Trophoblast cell (in vitro differentiated cells and primary cell): ENCODE data around the gene PLPP1.
A peak's percentile ranks its signal among the peaks of the same experiment; 100 is the strongest.
"Not testable (repeated sequence)": the region's sequence is repeated elsewhere in the genome, so short reads cannot be mapped to it uniquely, and the experiment has no call there.

ENCODE experiments used
- DNase-seq, 2 donors: peaks; one replicate each; pipeline ENCODE4 v3.0.0-alpha.2; 2016
- H2AFZ ChIP-seq: 2 replicates; pipeline ENCODE4 v1.6.1; 2013; ENCODE audit warnings: low read length, moderate library complexity, mild to moderate bottlenecking; ENCODE audit not compliant: insufficient read depth, poor library complexity
- H2AK5ac ChIP-seq: 2 replicates; pipeline ENCODE4 v1.6.1; 2013; ENCODE audit warnings: mild to moderate bottlenecking, low read length
- H2BK120ac ChIP-seq: 2 replicates; pipeline ENCODE4 v1.6.1; 2013; ENCODE audit warnings: low read length, mild to moderate bottlenecking, moderate library complexity; ENCODE audit not compliant: insufficient read depth, poor library complexity
- H2BK12ac ChIP-seq: 2 replicates; pipeline ENCODE4 v1.6.1; 2013; ENCODE audit warnings: mild to moderate bottlenecking, low read length, moderate library complexity
- H2BK5ac ChIP-seq: 2 replicates; pipeline ENCODE4 v1.6.1; 2013; ENCODE audit warnings: low read length, low read depth, moderate library complexity, mild to moderate bottlenecking; ENCODE audit not compliant: poor library complexity
- H3K14ac ChIP-seq: 2 replicates; pipeline ENCODE4 v1.6.1; 2013; ENCODE audit warnings: mild to moderate bottlenecking, low read length
- H3K18ac ChIP-seq: 2 replicates; pipeline ENCODE4 v1.6.1; 2013; ENCODE audit warnings: mild to moderate bottlenecking, low read length
- H3K23ac ChIP-seq: 2 replicates; pipeline ENCODE4 v1.6.1; 2013; ENCODE audit warnings: low read length
- H3K27ac ChIP-seq: 2 replicates; pipeline ENCODE4 v1.5.1; 2013; ENCODE audit warnings: low read depth, mild to moderate bottlenecking, inconsistent platforms, low read length, moderate library complexity
- H3K27me3 ChIP-seq: 2 replicates; pipeline ENCODE4 v1.6.1; 2013; ENCODE audit warnings: inconsistent platforms, mild to moderate bottlenecking, low read length, moderate library complexity; ENCODE audit not compliant: insufficient read depth
- H3K36me3 ChIP-seq, 2 experiments: 1 replicate in 1 of 2; 2 replicates in 1 of 2; pipeline ENCODE4 v1.6.1; 2013; ENCODE audit warnings: low read length in 2 of 2, mild to moderate bottlenecking in 2 of 2, moderate library complexity in 1 of 2; ENCODE audit not compliant: insufficient read depth in 2 of 2, control insufficient read depth in 1 of 2
- H3K4ac ChIP-seq: 2 replicates; pipeline ENCODE4 v1.6.1; 2013; ENCODE audit warnings: low read depth, mild to moderate bottlenecking, low read length, moderate library complexity
- H3K4me1 ChIP-seq, 2 experiments: 1 replicate in 1 of 2; 2 replicates in 1 of 2; pipeline ENCODE4 v1.6.1; 2013; ENCODE audit warnings: low read length in 2 of 2, mild to moderate bottlenecking in 2 of 2, moderate library complexity in 1 of 2; ENCODE audit not compliant: insufficient read depth in 2 of 2, control insufficient read depth in 1 of 2
- H3K4me2 ChIP-seq: 2 replicates; pipeline ENCODE4 v1.6.1; 2013; ENCODE audit warnings: inconsistent platforms, mild to moderate bottlenecking, low read length, moderate library complexity
- H3K4me3 ChIP-seq: 2 replicates; pipeline ENCODE4 v1.5.1; 2013; ENCODE audit warnings: mild to moderate bottlenecking, low read depth, low read length, inconsistent platforms
- H3K79me1 ChIP-seq: one replicate; pipeline ENCODE4 v1.6.1; 2013; ENCODE audit warnings: low read length
- H3K79me2 ChIP-seq: 2 replicates; pipeline ENCODE4 v1.6.1; 2013; ENCODE audit warnings: low read length, mild to moderate bottlenecking; ENCODE audit not compliant: control insufficient read depth, insufficient read depth, poor library complexity
- H3K9ac ChIP-seq: 2 replicates; pipeline ENCODE4 v1.6.1; 2013; ENCODE audit warnings: mild to moderate bottlenecking, low read length
- H3K9me3 ChIP-seq: 2 replicates; pipeline ENCODE4 v1.6.1; 2013; ENCODE audit warnings: low read depth, mild to moderate bottlenecking, control low read depth, inconsistent platforms, low read length; ENCODE audit not compliant: insufficient read depth
- H4K12ac ChIP-seq: 2 replicates; pipeline ENCODE4 v1.6.1; 2013; ENCODE audit warnings: low read depth, mild to moderate bottlenecking, low read length, moderate library complexity
- H4K8ac ChIP-seq: 2 replicates; pipeline ENCODE4 v1.6.1; 2013; ENCODE audit warnings: low read depth, mild to moderate bottlenecking, low read length, moderate library complexity
- H4K91ac ChIP-seq: one replicate; pipeline ENCODE4 v1.6.1; 2013; ENCODE audit warnings: low read depth, mild to moderate bottlenecking, low read length, moderate library complexity
- WGBS: extraction: QIAGEN DNeasy Blood & Tissue Kit; methylation state at CpG from one replicate; pipeline ENCODE4 v1.1.7; 2013; ENCODE audit warnings: missing lambda C conversion rate; ENCODE audit not compliant: insufficient read length, insufficient coverage; ENCODE audit errors: extremely low coverage; 5-methylcytosine and 5-hydroxymethylcytosine counted together

PLPP1 gene

GRCh38 chr5:55509097-55509496, 25.7 kb downstream of the PLPP1 start:
- no peak overlapping the region for H2BK120ac ChIP-seq
- H2AK5ac ChIP-seq, result no peak overlapping the region

GRCh38 chr5:55507574-55507973, 27.2 kb downstream of the PLPP1 start:
- H3K4ac ChIP-seq, result no peak overlapping the region
- no peak overlapping the region for H2BK12ac ChIP-seq
- no peak overlapping the region for H3K14ac ChIP-seq
- H3K36me3 ChIP-seq, result peaks cover 0 to 2% of the 10 kb centered on the region in 2 experiments
- no peak overlapping the region for H3K4me3 ChIP-seq
- H3K4me2 ChIP-seq, result no peak overlapping the region
- H2BK5ac ChIP-seq, result no peak overlapping the region
- no CpG with 5 or more reads among the region's 2 CpGs for WGBS
- no peak overlapping the region for H3K23ac ChIP-seq
- no peaks in the 10 kb centered on the region for H3K4me1 ChIP-seq
- H3K18ac ChIP-seq, result no peak overlapping the region
- peaks cover 3% of the 10 kb centered on the region for H3K79me2 ChIP-seq
- H2AK5ac ChIP-seq, result no peak overlapping the region
- H4K12ac ChIP-seq, result no peak overlapping the region
- no peak overlapping the region for H2AFZ ChIP-seq
- H3K9me3 ChIP-seq, result no peaks in the 10 kb centered on the region
- no peak for DNase-seq
- no peaks in the 10 kb centered on the region for H3K27me3 ChIP-seq
- no peak overlapping the region for H3K27ac ChIP-seq
- H4K8ac ChIP-seq, result no peak overlapping the region
- H3K9ac ChIP-seq, result no peak overlapping the region
- no peak overlapping the region for H4K91ac ChIP-seq
- H3K79me1 ChIP-seq, result no peaks in the 10 kb centered on the region
- H2BK120ac ChIP-seq, result no peak overlapping the region

More at GRCh38 chr5:55509097-55509496, 25.7 kb downstream of the PLPP1 start:
- H3K27me3 ChIP-seq, result no peaks in the 10 kb centered on the region
- no peak overlapping the region for H3K9ac ChIP-seq
- no peak overlapping the region for H3K14ac ChIP-seq
- peaks cover 5% of the 10 kb centered on the region for H3K79me2 ChIP-seq
- H3K18ac ChIP-seq, result no peak overlapping the region
- no peak overlapping the region for H3K4ac ChIP-seq
- no peak overlapping the region for H2BK12ac ChIP-seq
- no peak overlapping the region for H3K4me2 ChIP-seq
- H3K4me1 ChIP-seq, result no peaks in the 10 kb centered on the region
- no peak overlapping the region for H3K27ac ChIP-seq
- no peak overlapping the region for H3K4me3 ChIP-seq
- H4K91ac ChIP-seq, result no peak overlapping the region
- no peak for DNase-seq
- H3K79me1 ChIP-seq, result no peaks in the 10 kb centered on the region
- no peaks in the 10 kb centered on the region for H3K9me3 ChIP-seq
- no CpG with 5 or more reads among the region's 1 CpG for WGBS
- H2AFZ ChIP-seq, result no peak overlapping the region
- no peak overlapping the region for H4K8ac ChIP-seq
- H4K12ac ChIP-seq, result no peak overlapping the region
- H3K23ac ChIP-seq, result no peak overlapping the region
- peaks cover 0 to 2% of the 10 kb centered on the region in 2 experiments for H3K36me3 ChIP-seq
- no peak overlapping the region for H2BK5ac ChIP-seq

GRCh38 chr5:55505711-55506110, 29.1 kb downstream of the PLPP1 start:
- H3K79me1 ChIP-seq, H2AFZ ChIP-seq, H3K4me3 ChIP-seq, H3K14ac ChIP-seq, H3K27me3 ChIP-seq, H2BK5ac ChIP-seq, H3K18ac ChIP-seq, H3K27ac ChIP-seq, H3K36me3 ChIP-seq, H3K9ac ChIP-seq, H4K91ac ChIP-seq, H3K9me3 ChIP-seq, H2AK5ac ChIP-seq, H4K8ac ChIP-seq, H3K4me2 ChIP-seq, H3K4me1 ChIP-seq, DNase-seq, H2BK12ac ChIP-seq, H3K23ac ChIP-seq, H4K12ac ChIP-seq, H3K79me2 ChIP-seq, H2BK120ac ChIP-seq: not testable (repeated sequence)
- peak overlapping the region; percentile 62 for H3K4ac ChIP-seq
- no CpG with 5 or more reads among the region's 6 CpGs for WGBS

GRCh38 chr5:55503917-55504316, 30.8 kb downstream of the PLPP1 start:
- not testable (repeated sequence) for H3K79me2 ChIP-seq, H4K8ac ChIP-seq, H2BK12ac ChIP-seq, H3K9ac ChIP-seq, H2AK5ac ChIP-seq, H2AFZ ChIP-seq, H3K36me3 ChIP-seq, H3K9me3 ChIP-seq, H3K27ac ChIP-seq, H3K79me1 ChIP-seq, DNase-seq, H3K23ac ChIP-seq, H4K91ac ChIP-seq, H3K18ac ChIP-seq, H3K4me1 ChIP-seq, H3K4me2 ChIP-seq, H3K4me3 ChIP-seq, H3K14ac ChIP-seq, H3K27me3 ChIP-seq, H2BK5ac ChIP-seq, H2BK120ac ChIP-seq, H4K12ac ChIP-seq
- no CpG with 5 or more reads among the region's 7 CpGs for WGBS
- peak overlapping the region; percentile 6 for H3K4ac ChIP-seq
